NCI-H774 (cell line): ENCODE results near the gene GNAT3.
A peak's percentile ranks its signal among the peaks of the same experiment; 100 is the strongest.

Experiments
- DNase-seq: peaks from one replicate; lab custom pipeline; 2025; lab: John Stamatoyannopoulos, UW

GNAT3 gene

GRCh38 chr7:80463272-80463920 is 48.5 kb downstream of the GNAT3 start:
- no peak for DNase-seq

DNA sequence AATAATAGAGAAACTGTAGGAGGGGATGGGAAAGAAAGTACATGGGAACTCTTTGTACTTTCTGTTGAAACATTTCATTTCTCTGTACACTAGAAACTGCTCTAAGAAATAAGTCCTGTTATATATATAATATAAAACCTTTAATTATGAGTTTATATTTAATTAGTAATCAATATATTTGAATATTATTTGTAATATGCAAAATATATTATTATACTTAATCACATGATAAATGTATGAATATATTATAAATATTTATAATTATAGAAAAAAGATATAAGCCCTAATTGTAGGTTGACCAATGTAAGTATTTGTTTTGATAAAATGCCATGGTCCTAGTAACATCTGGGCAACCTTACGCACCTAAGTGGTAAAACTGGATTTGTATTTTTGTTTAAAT is 51.0 kb downstream of the GNAT3 start:
- DNase-seq, result no peak

GRCh38 chr7:80459776-80460510 is 51.9 kb downstream of the GNAT3 start:
- no peak for DNase-seq

GRCh38 chr7:80458822-80459725 is 52.8 kb downstream of the GNAT3 start:
- no peak for DNase-seq

GRCh38 chr7:80453699-80454340 is 58.0 kb downstream of the GNAT3 start:
- peak; percentile 21 for DNase-seq

- no peak for DNase-seq
These were observed 61.1 kb downstream of the GNAT3 start for GRCh38 chr7:80450621-80451308.

DNA sequence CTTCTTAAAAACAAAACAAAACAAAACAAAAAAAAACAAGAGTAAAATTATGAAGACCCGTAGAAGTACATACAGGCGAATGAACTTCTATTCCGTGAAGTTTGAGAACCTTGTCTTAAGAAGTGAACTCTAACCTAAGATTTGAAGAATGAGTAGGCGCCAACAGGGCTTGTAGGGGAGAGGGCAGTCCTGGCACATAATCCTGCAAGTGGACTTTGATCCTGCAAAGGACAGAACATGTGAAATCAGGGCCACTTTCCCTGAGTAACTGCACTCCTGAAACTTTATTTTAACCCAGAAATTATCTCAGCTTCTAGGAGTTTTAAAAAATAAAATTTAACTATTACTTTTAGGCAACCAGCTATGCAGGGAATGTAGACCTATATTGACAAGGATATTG is 62.0 kb downstream of the GNAT3 start:
- no peak for DNase-seq

DNA sequence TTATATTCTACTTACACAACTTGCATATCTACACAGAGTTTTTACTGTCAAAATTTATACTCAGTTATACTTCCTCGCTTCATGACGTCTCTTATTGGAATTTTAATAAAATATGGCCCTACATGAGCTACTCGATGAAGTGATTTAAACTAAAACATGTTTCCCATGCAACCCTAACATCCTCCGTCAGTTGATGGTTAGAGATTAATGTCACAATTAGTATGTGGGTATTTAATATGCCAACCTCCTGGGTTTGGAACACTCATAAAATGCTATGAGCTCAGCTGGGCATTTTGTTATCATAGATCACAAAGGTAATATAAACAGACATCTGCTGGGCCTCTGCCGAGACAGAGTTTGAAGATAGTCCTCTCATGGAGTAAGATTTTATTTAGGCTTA is 66.5 kb downstream of the GNAT3 start:
- DNase-seq, result no peak

DNA sequence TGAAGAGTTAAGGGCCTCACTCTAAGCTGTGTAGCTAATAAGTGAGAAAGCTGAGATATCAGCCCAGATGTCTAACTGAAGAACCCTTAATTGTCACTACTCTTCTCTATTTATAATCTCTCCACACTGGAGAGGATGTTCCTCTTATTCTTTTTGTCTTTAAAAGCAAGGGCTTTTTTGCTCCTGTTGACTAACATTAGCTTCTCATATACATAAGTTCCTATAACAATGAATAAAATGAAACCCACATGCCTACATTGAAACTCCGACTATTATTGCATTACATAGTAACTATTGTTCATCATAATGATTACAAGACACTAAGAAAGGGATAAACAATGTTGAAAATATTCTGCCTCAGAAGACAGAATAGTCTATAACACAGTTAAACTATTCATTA is 67.1 kb downstream of the GNAT3 start:
- DNase-seq, result no peak

DNA sequence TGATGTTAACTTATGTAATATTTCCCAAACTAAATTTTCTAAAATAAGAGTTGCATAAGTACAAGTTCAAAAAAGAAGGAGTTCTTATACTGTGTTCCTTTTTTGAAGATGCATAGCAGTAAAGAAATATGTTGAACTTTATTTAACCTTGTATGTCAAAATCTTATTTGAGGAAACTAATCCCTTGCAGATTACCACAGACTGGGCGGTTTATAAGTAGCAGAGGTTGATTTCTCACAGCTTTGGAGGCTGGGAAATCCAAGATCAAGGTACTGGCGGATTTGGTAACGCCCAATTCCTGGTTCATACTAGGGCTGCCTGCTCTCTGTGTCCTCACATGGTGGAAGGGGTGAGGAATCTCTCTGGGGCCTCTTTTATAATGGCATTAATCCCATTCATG is 68.5 kb downstream of the GNAT3 start:
- no peak for DNase-seq

DNA sequence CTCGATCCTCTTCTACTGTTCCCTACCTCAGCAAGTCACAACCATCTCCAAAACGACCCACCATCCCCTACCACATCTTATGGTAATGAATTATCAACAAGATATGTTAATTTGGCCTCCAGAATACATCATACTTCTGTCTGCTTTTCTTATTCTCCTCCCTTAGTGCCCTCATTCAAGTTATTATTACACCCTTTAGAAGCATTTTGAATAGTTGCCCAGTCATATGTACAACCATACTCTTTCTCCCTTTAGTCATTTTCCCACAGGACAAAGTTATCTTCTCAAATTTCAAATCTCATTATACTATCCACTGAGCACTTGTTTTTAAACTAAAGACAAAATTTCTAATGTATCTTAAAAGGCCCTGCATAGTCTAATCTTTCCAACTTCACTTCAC is 71.0 kb downstream of the GNAT3 start:
- no peak for DNase-seq

DNA sequence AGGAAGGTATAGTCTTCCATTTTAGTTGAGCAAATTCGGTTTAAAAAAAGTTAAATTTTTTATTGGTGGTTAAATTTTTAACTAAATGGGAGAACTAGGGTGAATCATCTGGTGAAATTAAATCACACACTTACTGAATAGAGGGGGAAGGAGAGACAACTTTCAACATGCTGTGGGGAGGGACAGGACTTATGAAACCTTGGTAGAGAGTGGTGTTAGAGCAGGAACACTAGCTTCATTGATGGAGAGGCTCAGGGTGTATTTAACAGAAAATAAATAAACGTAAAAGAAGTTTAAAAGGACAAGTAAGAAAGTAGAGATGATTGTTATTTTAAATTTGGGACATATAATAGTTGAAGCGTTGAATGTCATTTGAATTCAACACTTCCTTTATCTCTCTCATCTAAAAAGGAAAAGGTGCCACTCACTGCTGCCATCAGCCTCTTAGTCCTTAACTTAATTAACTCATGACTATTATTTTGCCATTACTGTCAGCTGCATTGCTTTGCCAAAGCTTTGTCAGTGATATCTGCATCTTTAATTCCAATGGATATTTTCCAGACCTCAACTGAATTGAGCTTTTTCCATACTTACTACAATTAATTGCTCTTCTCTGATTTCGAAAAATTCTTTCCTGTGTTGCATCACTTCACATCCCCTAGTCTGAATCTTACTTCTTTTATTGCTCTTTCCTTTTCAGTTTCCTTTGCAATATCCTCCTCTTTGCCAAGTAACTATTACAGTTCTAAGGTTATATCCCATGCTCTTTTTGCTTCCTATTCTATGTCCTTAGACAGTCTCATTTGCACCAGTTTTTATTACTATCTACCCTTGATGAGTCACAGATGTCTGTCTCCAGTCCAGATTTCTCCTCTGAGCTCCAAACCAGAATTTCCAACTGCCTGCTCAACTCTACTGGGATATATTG is 71.7 kb downstream of the GNAT3 start:
- DNase-seq, result no peak

DNA sequence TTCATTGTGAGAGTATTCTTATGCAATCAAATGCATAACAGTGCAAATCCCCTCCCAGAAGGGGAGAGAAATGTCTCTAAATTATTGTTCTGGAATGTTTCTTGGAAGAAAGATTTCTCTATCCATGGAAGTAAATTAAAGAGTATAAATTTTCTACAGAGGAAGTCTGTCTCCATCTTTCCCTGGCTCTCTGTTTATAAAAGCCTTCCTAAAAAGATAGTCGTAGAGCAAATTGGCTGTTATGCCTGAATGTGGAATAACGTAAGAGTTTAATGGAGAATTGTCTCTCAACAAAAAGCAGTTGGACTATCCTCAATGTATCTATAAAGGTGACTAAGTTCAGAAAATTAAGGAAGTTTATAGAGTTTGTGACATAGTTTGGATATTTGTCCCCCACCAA is 76.3 kb downstream of the GNAT3 start:
- DNase-seq, result no peak

DNA sequence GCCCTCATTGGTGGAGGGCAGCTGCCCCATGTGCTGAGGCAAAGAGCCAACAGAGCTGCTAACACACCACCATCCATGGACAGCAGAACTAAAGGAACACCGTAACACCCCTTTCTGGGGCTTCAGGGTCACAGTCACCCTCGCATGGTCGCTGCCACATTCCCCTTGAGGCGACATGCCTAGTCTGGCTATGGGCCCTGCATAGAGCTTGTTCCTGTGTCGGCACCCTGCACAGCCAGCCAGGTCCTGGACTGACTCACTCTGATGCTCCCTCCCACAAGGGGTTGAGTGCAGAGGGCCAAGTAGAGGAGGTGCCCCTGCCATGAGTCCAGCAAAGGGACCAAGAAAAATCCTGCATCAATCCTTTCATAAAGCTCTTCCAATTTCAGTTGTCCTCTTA is 77.8 kb downstream of the GNAT3 start:
- no peak for DNase-seq

- DNase-seq, result no peak
These were observed 79.7 kb downstream of the GNAT3 start for GRCh38 chr7:80432166-80432565.

DNA sequence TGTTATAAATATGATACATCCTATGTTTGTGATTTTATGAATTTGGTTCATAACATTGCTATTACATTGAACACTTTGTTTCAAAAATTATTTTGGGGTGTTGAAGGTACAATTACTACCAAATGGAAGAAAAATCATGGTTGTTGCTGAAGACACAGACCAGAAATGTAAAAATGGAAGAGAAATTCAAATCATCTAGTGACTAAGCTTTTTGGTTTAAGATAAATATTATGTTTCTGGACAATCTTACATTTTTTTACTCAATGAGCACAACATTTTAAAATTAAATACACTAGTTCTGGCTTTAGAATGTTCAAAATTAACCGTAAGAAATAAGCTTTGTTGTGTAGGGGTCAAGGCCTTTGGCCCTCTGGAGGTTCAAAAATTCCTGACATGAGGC is 82.7 kb downstream of the GNAT3 start:
- no peak for DNase-seq

DNA sequence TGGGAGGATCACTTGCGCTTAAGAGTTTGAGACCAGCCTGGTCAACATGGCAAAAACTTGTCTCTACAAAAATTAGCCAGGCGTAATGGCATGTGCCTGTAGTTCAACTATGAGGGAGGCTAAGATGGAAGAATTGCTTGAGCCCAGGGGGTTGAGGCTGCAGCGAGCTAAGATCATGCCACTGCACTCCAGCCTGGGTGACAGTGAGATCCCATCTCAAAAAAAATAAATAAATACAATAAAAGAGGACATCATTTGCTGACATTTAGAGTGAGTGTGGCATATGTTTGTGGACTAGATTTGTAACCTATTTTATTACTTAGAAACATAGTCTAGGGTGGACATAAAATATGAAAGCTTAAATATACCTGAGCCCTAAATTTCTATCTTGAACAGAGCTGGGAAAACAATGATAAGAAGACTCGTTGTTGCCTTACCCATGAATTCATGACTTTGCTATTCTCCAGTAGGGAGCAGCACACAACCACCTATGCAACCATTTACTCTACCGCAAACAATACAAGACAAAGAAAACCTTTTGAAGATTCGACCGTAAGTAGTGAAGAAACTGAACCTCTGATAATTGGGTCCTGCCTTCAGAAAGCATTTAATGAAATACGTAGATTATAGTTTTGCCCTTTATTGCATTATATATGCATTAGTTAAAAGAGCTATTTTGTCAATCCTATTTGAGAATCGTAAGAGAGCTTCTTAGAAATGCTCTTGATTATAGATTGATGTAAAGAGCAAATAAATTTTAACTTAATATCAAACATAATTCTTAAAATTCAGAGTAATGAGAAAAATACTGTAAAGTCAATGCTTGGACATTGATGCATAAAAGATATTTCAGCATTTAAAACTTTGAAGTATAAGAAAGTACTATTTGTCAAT is 83.5 kb downstream of the GNAT3 start:
- DNase-seq, result no peak

GRCh38 chr7:80427218-80427617 is 84.6 kb downstream of the GNAT3 start:
- DNase-seq, result no peak

DNA sequence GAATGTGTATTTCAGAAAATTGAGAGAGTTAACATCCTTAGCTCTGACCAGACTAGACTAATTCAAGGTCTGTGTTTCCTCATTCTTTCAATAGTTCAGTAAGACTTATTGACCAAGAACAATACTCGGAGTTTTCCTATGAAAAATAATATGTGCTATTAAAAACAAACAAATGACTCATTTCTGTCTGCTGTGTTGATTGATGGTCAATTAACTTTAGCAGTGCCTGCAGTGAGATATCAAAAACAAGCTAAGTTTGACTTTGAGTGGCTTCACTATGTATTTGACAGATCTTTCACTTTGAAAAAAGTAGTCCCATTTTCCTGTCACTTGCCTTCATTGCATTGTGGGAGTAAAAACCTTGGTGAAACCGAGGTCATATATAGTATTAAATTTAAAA is 91.0 kb downstream of the GNAT3 start:
- no peak for DNase-seq
